Nephron progenitor cell (in vitro differentiated cells): Measurements from ENCODE around the gene MAN2B2.

Experiments
- DNase-seq: peaks from one replicate; pipeline ENCODE4 v3.0.0; 2021
- H3K27ac Mint-ChIP-seq: 2 replicates; pipeline ENCODE4 v1.8.0; 2021; ENCODE audit warnings: mild to moderate bottlenecking, moderate library complexity, mixed read lengths
- H3K27me3 Mint-ChIP-seq: 2 replicates; pipeline ENCODE4 v1.8.0; 2021; ENCODE audit warnings: mild to moderate bottlenecking, low read depth, mixed read lengths; ENCODE audit not compliant: poor library complexity
- H3K36me3 Mint-ChIP-seq: 2 replicates; pipeline ENCODE4 v1.8.0; 2021; ENCODE audit warnings: low read depth, mixed read lengths
- H3K4me1 Mint-ChIP-seq: 2 replicates; pipeline ENCODE4 v1.8.0; 2021; ENCODE audit warnings: mixed read lengths
- H3K4me3 Mint-ChIP-seq: 2 replicates; pipeline ENCODE4 v1.8.0; 2021; ENCODE audit warnings: mild to moderate bottlenecking, moderate library complexity, mixed read lengths
- H3K9me3 Mint-ChIP-seq: 2 replicates; pipeline ENCODE4 v1.8.0; 2021; ENCODE audit warnings: mild to moderate bottlenecking, moderate library complexity, mixed read lengths
- CTCF ChIP-seq: fragments of 200-600 bp; sonication (generic); IDR thresholded peaks from 2 replicates; pipeline ENCODE4 v1.5.0; 2021; ENCODE audit warnings: antibody characterized with exemption

Gene MAN2B2

DNA sequence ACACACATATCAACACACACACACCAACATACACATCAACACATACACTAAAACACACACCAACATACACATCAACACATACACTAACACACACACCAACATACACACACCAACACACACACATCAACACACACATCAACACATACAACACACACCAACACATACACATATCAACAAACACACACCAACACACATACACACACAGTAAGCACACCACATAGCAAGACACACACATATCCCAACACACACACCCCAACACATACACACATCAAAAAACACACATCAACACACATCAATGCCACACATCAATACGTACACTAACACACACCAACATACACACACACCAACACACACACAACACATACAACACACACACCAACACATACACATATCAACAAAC lies 40.9 kb upstream of the MAN2B2 start:
- Mint-ChIP-seq H3K36me3 (no peaks in the 10 kb centered on the region), H3K4me1 (peaks cover under 1% of the 10 kb centered on the region)

DNA sequence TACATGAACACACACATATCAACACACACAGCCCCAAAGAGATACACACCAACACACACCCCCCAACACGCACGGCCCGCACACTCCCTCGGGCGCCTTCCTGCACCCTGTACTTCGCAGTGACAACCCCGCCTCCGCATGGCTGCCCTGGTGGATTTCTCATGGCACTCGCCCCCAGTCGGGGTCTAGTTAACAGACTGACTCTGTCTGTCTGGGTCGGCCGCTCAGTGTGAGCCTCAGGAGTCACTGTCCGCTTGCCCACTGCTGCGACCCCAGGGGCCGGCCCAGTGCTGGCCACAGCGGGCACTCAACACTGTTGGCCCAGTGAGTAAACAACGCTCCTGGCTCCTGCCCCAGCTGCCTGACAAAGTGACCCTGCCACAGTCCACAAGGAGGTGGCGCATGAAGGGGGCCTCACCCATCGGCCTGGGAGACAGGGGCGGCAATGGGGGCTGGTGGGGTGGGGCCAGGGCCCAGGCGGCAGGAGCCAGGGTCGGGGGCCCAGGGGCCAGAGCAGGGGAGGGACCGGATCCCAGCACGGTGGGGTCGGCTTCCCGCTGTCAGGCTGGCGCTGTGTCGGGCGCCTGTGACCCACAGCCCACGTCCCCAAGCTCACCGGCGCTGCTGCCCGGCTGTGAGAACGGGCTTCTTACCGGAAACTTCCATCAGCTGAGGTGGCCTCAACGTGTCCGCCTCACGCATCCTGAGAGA lies 40.2 kb upstream of the MAN2B2 start:
- no peak overlapping the region for H3K4me3 Mint-ChIP-seq
- no peaks in the 10 kb centered on the region for H3K36me3 Mint-ChIP-seq
- no peaks in the 10 kb centered on the region for H3K4me1 Mint-ChIP-seq
- H3K27ac Mint-ChIP-seq: no peak overlapping the region
- peaks cover 32% of the 10 kb centered on the region for H3K27me3 Mint-ChIP-seq
- no peaks in the 10 kb centered on the region for H3K9me3 Mint-ChIP-seq
- no peak for DNase-seq
- TF ChIP-seq CTCF: no peak

More for the DNA sequence above, 40.9 kb upstream of the MAN2B2 start:
- Mint-ChIP-seq H3K27me3 (peaks cover 25% of the 10 kb centered on the region), H3K9me3 (no peaks in the 10 kb centered on the region), H3K4me3 (no peak overlapping the region), H3K27ac (no peak overlapping the region)
- no peak for TF ChIP-seq CTCF
- no peak for DNase-seq

- H3K9me3 Mint-ChIP-seq: peaks cover 2% of the 10 kb centered on the region
- no peak overlapping the region for H3K4me3 Mint-ChIP-seq
- H3K4me1 Mint-ChIP-seq: no peaks in the 10 kb centered on the region
- peaks cover 36% of the 10 kb centered on the region for H3K27me3 Mint-ChIP-seq
- no peak overlapping the region for H3K27ac Mint-ChIP-seq
- no peak for DNase-seq
- TF ChIP-seq CTCF: no peak
- H3K36me3 Mint-ChIP-seq: no peaks in the 10 kb centered on the region
Measured at GRCh38 chr4:6535329-6535692, 39.7 kb upstream of the MAN2B2 start.

DNA sequence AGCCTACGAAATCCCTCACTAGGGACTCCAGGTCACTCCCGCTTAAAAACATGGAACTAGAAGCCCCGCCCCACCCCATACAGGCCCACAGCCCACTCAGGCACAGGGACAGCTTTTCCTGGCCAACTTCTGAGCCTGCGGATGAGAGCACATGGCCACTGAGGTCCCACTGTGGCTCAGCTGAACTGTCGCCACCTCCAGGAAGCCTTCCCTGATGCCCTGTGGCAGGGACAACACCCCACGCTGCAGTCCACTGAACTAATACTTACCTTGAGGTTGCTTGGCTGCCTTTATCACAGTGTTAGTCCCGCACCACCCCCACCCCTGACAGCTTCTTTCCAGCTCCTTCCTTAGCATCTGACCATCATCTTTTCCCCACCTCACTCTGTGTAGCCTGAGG lies 39.3 kb upstream of the MAN2B2 start:
- H3K4me3 Mint-ChIP-seq: no peak overlapping the region
- peaks cover 34% of the 10 kb centered on the region for H3K27me3 Mint-ChIP-seq
- peaks cover 5% of the 10 kb centered on the region for H3K9me3 Mint-ChIP-seq
- no peaks in the 10 kb centered on the region for H3K36me3 Mint-ChIP-seq
- H3K4me1 Mint-ChIP-seq: no peaks in the 10 kb centered on the region
- no peak overlapping the region for H3K27ac Mint-ChIP-seq
- DNase-seq: no peak
- TF ChIP-seq CTCF: no peak

GRCh38 chr4:6538111-6538510 lies 36.9 kb upstream of the MAN2B2 start:
- Mint-ChIP-seq H3K9me3 (peaks cover 5% of the 10 kb centered on the region), H3K4me1 (no peaks in the 10 kb centered on the region), H3K27me3 (peaks cover 31% of the 10 kb centered on the region), H3K36me3 (no peaks in the 10 kb centered on the region), H3K4me3 (no peak overlapping the region), H3K27ac (no peak overlapping the region)
- TF ChIP-seq CTCF: no peak
- DNase-seq: no peak

DNA sequence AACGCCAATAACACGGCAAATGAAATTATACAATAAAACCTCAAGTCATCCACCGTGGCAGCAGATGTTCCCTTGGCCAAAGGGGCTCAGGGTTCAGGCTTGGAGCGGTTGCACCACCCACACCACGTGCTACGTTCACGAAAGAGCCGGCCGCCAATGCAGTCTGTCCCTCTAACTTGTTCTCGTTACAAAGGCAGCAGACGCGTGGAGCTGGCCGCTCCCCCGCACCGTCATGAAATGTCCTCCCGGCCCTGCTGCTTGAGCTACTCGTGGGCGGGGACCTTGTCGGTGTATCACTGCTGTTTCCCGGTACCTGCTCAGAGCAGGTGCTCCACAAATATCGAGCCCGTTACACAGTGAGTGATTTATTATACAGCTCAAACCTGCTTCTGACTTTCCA lies 36.4 kb upstream of the MAN2B2 start:
- Mint-ChIP-seq H3K36me3 (no peaks in the 10 kb centered on the region), H3K4me1 (no peaks in the 10 kb centered on the region), H3K27me3 (peaks cover 34% of the 10 kb centered on the region), H3K4me3 (no peak overlapping the region), H3K27ac (no peak overlapping the region), H3K9me3 (peaks cover 5% of the 10 kb centered on the region)
- DNase-seq: no peak
- TF ChIP-seq CTCF: no peak
